ENCODE measurements around the gene GJA4.

The GJA4 gene

GRCh38 chr1:34745666-34746065 is 47.1 kb upstream of the GJA4 start:
- H3K79me2 ChIP-seq (ENCODE audit: insufficient read depth, low read length) = no peaks in the 10 kb centered on the region
- H3K4me3 ChIP-seq (ENCODE audit: low read depth in 1 of 2, low read length in 2 of 2) = no peak overlapping the region
- H3K9ac ChIP-seq (ENCODE audit: low read depth, low read length) = no peak overlapping the region
- H3K27ac ChIP-seq (ENCODE audit: low read length) = no peak overlapping the region
- TF ChIP-seq EZH2 (IDR thresholded peaks at IDR 0.05; ENCODE audit: borderline replicate concordance, low read depth, low read length, severe bottlenecking) (no peak), CTCF (IDR thresholded peaks at IDR 0.05; ENCODE audit: borderline replicate concordance, extremely low read depth, low read length, poor library complexity, severe bottlenecking) (no peak)
- H3K4me1 ChIP-seq (ENCODE audit: insufficient read depth, low read length) = 0 out of 2 replicates have a peak, but pooled peaks cover 2% of the 10 kb centered on the region
- no peak overlapping the region for H3K4me2 ChIP-seq (ENCODE audit: insufficient read depth, low read length)
- peaks cover 10% of the 10 kb centered on the region for H3K27me3 ChIP-seq (ENCODE audit: insufficient read depth, low read length, poor library complexity)
- no peaks in the 10 kb centered on the region for H3K36me3 ChIP-seq (ENCODE audit: insufficient read depth, low read length)
- H2AFZ ChIP-seq (ENCODE audit: low read depth, low read length) = no peak overlapping the region
- peaks cover 11% of the 10 kb centered on the region; the same call in 1 of the 2 replicates for H4K20me1 ChIP-seq (ENCODE audit: insufficient read depth, low read length)
- ATAC-seq (ENCODE audit: insufficient read depth, low read depth) = no peak
- no peak for DNase-seq
- no peaks in the 10 kb centered on the region for H3K9me3 ChIP-seq (ENCODE audit: insufficient read depth, low read length, severe bottlenecking)

- no peak overlapping the region for H3K27ac ChIP-seq (ENCODE audit: low read length)
- 0 out of 2 replicates have a peak, but pooled peaks cover 2% of the 10 kb centered on the region for H3K4me1 ChIP-seq (ENCODE audit: insufficient read depth, low read length)
- no peaks in the 10 kb centered on the region for H3K79me2 ChIP-seq (ENCODE audit: insufficient read depth, low read length)
- H3K4me3 ChIP-seq (ENCODE audit: low read depth in 1 of 2, low read length in 2 of 2) = no peak overlapping the region
- peaks cover 10% of the 10 kb centered on the region for H3K27me3 ChIP-seq (ENCODE audit: insufficient read depth, low read length, poor library complexity)
- no peak overlapping the region for H3K4me2 ChIP-seq (ENCODE audit: insufficient read depth, low read length)
- H3K9me3 ChIP-seq (ENCODE audit: insufficient read depth, low read length, severe bottlenecking) = no peaks in the 10 kb centered on the region
- DNase-seq (no peak), ATAC-seq (ENCODE audit: insufficient read depth, low read depth) (no peak)
- TF ChIP-seq EZH2 (IDR thresholded peaks at IDR 0.05; ENCODE audit: borderline replicate concordance, low read depth, low read length, severe bottlenecking) = no peak
- no peak for TF ChIP-seq CTCF (IDR thresholded peaks at IDR 0.05; ENCODE audit: borderline replicate concordance, extremely low read depth, low read length, poor library complexity, severe bottlenecking)
- H4K20me1 ChIP-seq (ENCODE audit: insufficient read depth, low read length) = peaks cover 11% of the 10 kb centered on the region; the same call in 1 of the 2 replicates
- H2AFZ ChIP-seq (ENCODE audit: low read depth, low read length) = no peak overlapping the region
- H3K9ac ChIP-seq (ENCODE audit: low read depth, low read length) = no peak overlapping the region
- no peaks in the 10 kb centered on the region for H3K36me3 ChIP-seq (ENCODE audit: insufficient read depth, low read length)
Measured at GRCh38 chr1:34746101-34746500, 46.7 kb upstream of the GJA4 start.

GRCh38 chr1:34746785-34747637 is 45.8 kb upstream of the GJA4 start:
- H3K27me3 ChIP-seq (ENCODE audit: insufficient read depth, low read length, poor library complexity) = peaks cover 10% of the 10 kb centered on the region
- no peaks in the 10 kb centered on the region for H3K79me2 ChIP-seq (ENCODE audit: insufficient read depth, low read length)
- no peak overlapping the region for H3K27ac ChIP-seq (ENCODE audit: low read length)
- no peak overlapping the region for H3K4me3 ChIP-seq (ENCODE audit: low read depth in 1 of 2, low read length in 2 of 2)
- no peak for DNase-seq
- no peaks in the 10 kb centered on the region for H3K36me3 ChIP-seq (ENCODE audit: insufficient read depth, low read length)
- no peak overlapping the region for H3K4me2 ChIP-seq (ENCODE audit: insufficient read depth, low read length)
- H3K9me3 ChIP-seq (ENCODE audit: insufficient read depth, low read length, severe bottlenecking) = no peaks in the 10 kb centered on the region
- H3K4me1 ChIP-seq (ENCODE audit: insufficient read depth, low read length) = 0 out of 2 replicates have a peak, but pooled peaks cover 2% of the 10 kb centered on the region
- H2AFZ ChIP-seq (ENCODE audit: low read depth, low read length) = no peak overlapping the region
- no peak overlapping the region for H3K9ac ChIP-seq (ENCODE audit: low read depth, low read length)
- TF ChIP-seq CTCF (IDR thresholded peaks at IDR 0.05; ENCODE audit: borderline replicate concordance, extremely low read depth, low read length, poor library complexity, severe bottlenecking) (no peak), EZH2 (IDR thresholded peaks at IDR 0.05; ENCODE audit: borderline replicate concordance, low read depth, low read length, severe bottlenecking) (no peak)
- ATAC-seq (ENCODE audit: insufficient read depth, low read depth) = no peak
- H4K20me1 ChIP-seq (ENCODE audit: insufficient read depth, low read length) = peaks cover 10% of the 10 kb centered on the region; the same call in 1 of the 2 replicates

Data from DND-41 (cell line).